GM12878 (cell line): ENCODE measurements around the gene PP2D1. TPM values are rescaled to one million over a fixed set of nuclear protein-coding genes. Genes with fewer than 3 reads are reported as not detected.

Source experiments
- ATAC-seq: fragments of 200-7000 bp; cut with Tn5 transposase; 3 replicates; pipeline ENCODE4 v1.9.1; 2020; ENCODE audit warnings: mild to moderate bottlenecking, moderate library complexity
- BruUV-seq: library from RNA; stranded (reverse); fragments of 400-500 nt; replicated peaks from 2 replicates; lab custom pipeline; 2021; lab: Mats Ljungman, UMichigan
- CTCF ChIA-PET: fragments of 300-600 bp; sonication (Branson Sonifier 250); formaldehyde crosslinking; extraction: SDS; loops from one replicate; lab custom pipeline; 2021; ENCODE audit warnings: inconsistent platforms; lab: Yijun Ruan, JAX
- POLR2A ChIA-PET: fragments of 350-600 bp; formaldehyde crosslinking; extraction: SDS; loops from one replicate; lab custom pipeline; 2021; ENCODE audit warnings: inconsistent platforms; lab: Charles Lee
- RAD21 ChIA-PET: fragments of 300-600 bp; sonication (Branson Sonifier 250); formaldehyde crosslinking; loops from one replicate; lab custom pipeline; 2023; ENCODE audit warnings: antibody characterized with exemption; ENCODE audit not compliant: unreplicated experiment; lab: Charles Lee
- SMC1A ChIA-PET: fragments of 300-600 bp; sonication (Branson Sonifier 250); formaldehyde crosslinking; loops from one replicate; lab custom pipeline; 2023; ENCODE audit not compliant: unreplicated experiment, uncharacterized antibody; lab: Charles Lee
- DNase-seq: peaks from one replicate; pipeline ENCODE4 v3.0.0-alpha.2; 2011; ENCODE audit warnings: low read depth, low spot score
- FAIRE-seq: peaks from 3 replicates; lab custom pipeline; 2011; peaks lifted over from hg19 to GRCh38; lab: Jason Lieb, UNC
- H2AFZ ChIP-seq: 2 replicates; pipeline ENCODE4 v1.6.0; 2011; ENCODE audit warnings: low read depth, low read length, control low read depth; ENCODE audit not compliant: control insufficient read depth
- H3K27ac ChIP-seq: 2 replicates; pipeline ENCODE4 v1.5.1; 2011; ENCODE audit warnings: control low read depth; ENCODE audit not compliant: control insufficient read depth, insufficient read depth
- H3K27me3 ChIP-seq, 2 experiments: replicated peaks in 1 of 2; 2 replicates each; pipeline versions ENCODE4 v1.6.0 to v1.6.1; 2011; ENCODE audit warnings: low read length in 1 of 2; ENCODE audit not compliant: control insufficient read depth in 2 of 2, insufficient read depth in 2 of 2
- H3K36me3 ChIP-seq, 2 experiments: 2 replicates each; pipeline ENCODE4 v1.5.1; 2011; ENCODE audit warnings: low read length in 1 of 2; ENCODE audit not compliant: control insufficient read depth in 2 of 2, insufficient read depth in 2 of 2
- H3K4me1 ChIP-seq: 2 replicates; pipeline ENCODE4 v1.6.1; 2011; ENCODE audit warnings: mild to moderate bottlenecking, low read length, moderate library complexity, mixed read lengths; ENCODE audit not compliant: control insufficient read depth, insufficient read depth
- H3K4me2 ChIP-seq: 2 replicates; pipeline ENCODE4 v1.6.0; 2011; ENCODE audit warnings: control low read depth; ENCODE audit not compliant: control insufficient read depth, insufficient read depth
- H3K4me3 ChIP-seq: fragments of 200-600 bp; sonication (generic); 2 replicates; pipeline ENCODE4 v1.5.1; 2016
- H3K79me2 ChIP-seq: 2 replicates; pipeline ENCODE4 v1.6.0; 2011; ENCODE audit warnings: low read length; ENCODE audit not compliant: control insufficient read depth, insufficient read depth
- H3K9ac ChIP-seq: 2 replicates; pipeline ENCODE4 v1.8.0; 2011; ENCODE audit warnings: low read length, control low read depth, mixed read lengths; ENCODE audit not compliant: control insufficient read depth, insufficient read depth
- H3K9me3 ChIP-seq: replicated peaks from 3 replicates; pipeline ENCODE4 v1.5.1; 2011; ENCODE audit warnings: mild to moderate bottlenecking, low read length; ENCODE audit not compliant: control insufficient read depth, insufficient read depth
- H4K20me1 ChIP-seq: 2 replicates; pipeline ENCODE4 v1.6.0; 2011; ENCODE audit not compliant: control insufficient read depth, insufficient read depth
- CEBPB ChIP-seq, 2 experiments: fragments of 150-350 bp in 1 of 2; IDR thresholded peaks; 2 replicates each; pipeline ENCODE4 v1.6.1; 2012 to 2014; ENCODE audit warnings: low read depth in 2 of 2, low read length in 2 of 2, borderline replicate concordance in 1 of 2, inconsistent platforms in 1 of 2
- MEF2A ChIP-seq: IDR thresholded peaks from 2 replicates; pipeline ENCODE4 v1.6.1; 2011; ENCODE audit warnings: low read depth, mild to moderate bottlenecking, low read length, moderate library complexity; ENCODE audit not compliant: insufficient read depth
- WGBS: methylation state at CpG from one replicate; pipeline ENCODE4 v1.1.6; 2016; ENCODE audit warnings: low lambda C conversion rate; ENCODE audit not compliant: insufficient replicate concordance, insufficient coverage; ENCODE audit errors: missing lambda C conversion rate; 5-methylcytosine and 5-hydroxymethylcytosine counted together
- in situ Hi-C: fragments of 300-500 bp; cut with MboI; formaldehyde crosslinking; loops from 9 replicates; pipeline ENCODE4 v1.14.3; 2018; ENCODE audit warnings: mixed read lengths
- intact Hi-C: fragments of 100-400 bp; cut with micrococcal nuclease; formaldehyde crosslinking; loops from one replicate; pipeline ENCODE4 v1.14.2; 2022; ENCODE audit not compliant: unreplicated experiment
- polyA plus RNA-seq, 11 experiments: library from polyadenylated mRNA; depleted of rRNA in 4 of 11; unstranded in 6 of 11; stranded (reverse) in 5 of 11; fragments of >200 nt; fragmentation: Nextera tagmentation in 4 of 11; fragmentation: Illumina TruSeq in 1 of 11; extraction: Ambion mirVana in 4 of 11; extraction: Trizol in 1 of 11; gene quantifications; 1 replicate in 1 of 11; 2 replicates in 10 of 11; pipeline versions ENCODE4 v1.2.1 to v1.2.3, GENCODE V29; 2011 to 2016; ENCODE audit warnings: inconsistent platforms in 2 of 11, missing spikeins in 2 of 11, low read depth in 1 of 11
- total RNA-seq, 4 experiments: library from RNA; depleted of rRNA in 3 of 4; stranded (reverse); fragments of >200 nt in 3 of 4; fragmentation: Illumina TruSeq in 1 of 4; extraction: Trizol in 1 of 4; gene quantifications; 2 replicates each; pipeline versions ENCODE4 v1.2.1 to v1.2.3, GENCODE V29; 2013 to 2021
- TF ChIP-seq, protein P1 (sequence below): fragments of 150-350 bp; IDR thresholded peaks from 2 replicates; pipeline ENCODE4 v1.6.1; 2016; ENCODE audit warnings: low read depth, low read length

Gene PP2D1
- total and polyA plus RNA-seq, 10 of the 15 experiments (the other 5 are each of a cell fraction or from before 2014, with no cell fraction given): 0.04 to 0.18 (median 0.17) TPM; not detected in 7

DNA sequence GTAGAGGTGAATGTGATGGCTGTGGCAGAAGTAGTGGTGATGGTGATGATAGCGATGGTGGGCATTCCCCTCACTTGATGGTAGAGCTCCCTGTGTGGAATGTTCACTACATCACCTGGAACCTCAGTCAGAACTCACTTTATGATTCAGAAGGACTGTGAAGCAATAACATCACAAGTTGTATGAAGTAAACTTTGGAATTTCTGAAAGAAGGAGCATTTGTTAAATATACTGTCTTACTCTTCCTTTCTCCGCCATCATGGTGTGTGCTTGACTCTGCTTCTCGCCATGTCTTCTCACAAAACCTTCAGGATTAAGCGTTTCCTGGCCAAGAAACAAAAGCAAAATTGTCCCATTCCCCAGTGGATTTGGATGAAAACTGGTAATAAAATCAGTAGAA, at the start of gene PP2D1 (continued):
- TF ChIP-seq, protein P1, sequence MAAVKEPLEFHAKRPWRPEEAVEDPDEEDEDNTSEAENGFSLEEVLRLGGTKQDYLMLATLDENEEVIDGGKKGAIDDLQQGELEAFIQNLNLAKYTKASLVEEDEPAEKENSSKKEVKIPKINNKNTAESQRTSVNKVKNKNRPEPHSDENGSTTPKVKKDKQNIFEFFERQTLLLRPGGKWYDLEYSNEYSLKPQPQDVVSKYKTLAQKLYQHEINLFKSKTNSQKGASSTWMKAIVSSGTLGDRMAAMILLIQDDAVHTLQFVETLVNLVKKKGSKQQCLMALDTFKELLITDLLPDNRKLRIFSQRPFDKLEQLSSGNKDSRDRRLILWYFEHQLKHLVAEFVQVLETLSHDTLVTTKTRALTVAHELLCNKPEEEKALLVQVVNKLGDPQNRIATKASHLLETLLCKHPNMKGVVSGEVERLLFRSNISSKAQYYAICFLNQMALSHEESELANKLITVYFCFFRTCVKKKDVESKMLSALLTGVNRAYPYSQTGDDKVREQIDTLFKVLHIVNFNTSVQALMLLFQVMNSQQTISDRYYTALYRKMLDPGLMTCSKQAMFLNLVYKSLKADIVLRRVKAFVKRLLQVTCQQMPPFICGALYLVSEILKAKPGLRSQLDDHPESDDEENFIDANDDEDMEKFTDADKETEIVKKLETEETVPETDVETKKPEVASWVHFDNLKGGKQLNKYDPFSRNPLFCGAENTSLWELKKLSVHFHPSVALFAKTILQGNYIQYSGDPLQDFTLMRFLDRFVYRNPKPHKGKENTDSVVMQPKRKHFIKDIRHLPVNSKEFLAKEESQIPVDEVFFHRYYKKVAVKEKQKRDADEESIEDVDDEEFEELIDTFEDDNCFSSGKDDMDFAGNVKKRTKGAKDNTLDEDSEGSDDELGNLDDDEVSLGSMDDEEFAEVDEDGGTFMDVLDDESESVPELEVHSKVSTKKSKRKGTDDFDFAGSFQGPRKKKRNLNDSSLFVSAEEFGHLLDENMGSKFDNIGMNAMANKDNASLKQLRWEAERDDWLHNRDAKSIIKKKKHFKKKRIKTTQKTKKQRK: no peak

DNA sequence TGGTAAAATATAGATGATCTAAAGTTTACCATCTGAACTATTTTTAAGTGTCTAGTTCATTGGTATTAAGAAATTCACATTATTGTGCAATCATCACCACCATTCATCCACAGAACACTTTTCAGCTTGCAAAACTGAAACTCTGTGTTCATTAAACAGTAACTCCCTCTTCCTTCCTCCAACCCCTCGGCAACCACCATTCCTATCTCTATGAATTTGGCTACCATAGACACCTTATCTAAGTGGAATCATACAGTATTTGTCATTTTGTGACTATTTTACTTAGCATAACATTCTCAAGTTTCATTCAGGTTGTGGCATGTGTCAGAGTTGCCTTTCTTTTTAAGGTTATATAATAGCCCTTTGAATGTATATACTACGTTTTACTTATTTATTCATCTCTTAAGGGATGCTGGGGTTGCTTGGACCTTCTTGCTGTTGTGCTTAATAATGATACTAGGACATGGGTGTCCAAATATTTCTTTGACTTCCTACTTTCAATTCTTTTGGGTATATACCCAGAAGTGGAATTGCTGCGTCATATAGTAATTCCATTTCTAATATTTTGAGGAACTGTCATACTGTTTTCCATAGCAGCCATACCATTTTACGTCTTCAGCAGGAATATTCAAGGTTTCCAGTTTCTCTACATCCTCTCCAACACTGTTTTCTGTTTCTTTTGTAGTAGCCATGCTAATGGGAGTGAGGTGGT, 49.1 kb upstream of the PP2D1 start:
- ATAC-seq: peak; percentile 72
- peak; percentile 56 for FAIRE-seq
- H3K27ac ChIP-seq: no peak overlapping the region
- peak overlapping the region; percentile 44; the same call in 1 of the 2 replicates for H3K4me2 ChIP-seq
- no TSS peak for BruUV-seq
- no peaks in the 10 kb centered on the region for H3K36me3 ChIP-seq
- H3K4me1 ChIP-seq: peaks cover 11% of the 10 kb centered on the region
- no peak for DNase-seq
- H2AFZ ChIP-seq: no peak overlapping the region
- H3K4me3 ChIP-seq: no peak overlapping the region
- in situ Hi-C loops: no loop called here
- ChIA-PET RAD21 (no interaction called here), POLR2A (no interaction called here), SMC1A (interaction anchor here (1.1 kb wide), 1 partner anchor 8 kb away, joined by 3 read pairs; no protein-coding TSS in a partner anchor), CTCF (no interaction called here)
- no peaks in the 10 kb centered on the region for H3K9me3 ChIP-seq
- no peaks in the 10 kb centered on the region; the same call in 1 of the 2 replicates for H3K79me2 ChIP-seq
- intact Hi-C loops: no loop called here
- no peaks in the 10 kb centered on the region for H3K27me3 ChIP-seq
- TF ChIP-seq MEF2A (no peak), CEBPB (IDR thresholded peaks at IDR 0.05; ENCODE audit: borderline replicate concordance in 1 of 2, low read depth in 2 of 2, low read length in 2 of 2) (peak in 1 of 2 experiments; percentile 68; a peak in 1 of 4 replicates)
- TF ChIP-seq, all 136 proteins: peak for 1
- H3K9ac ChIP-seq: no peak overlapping the region
- 25% methylated on average over 4 of the region's 4 CpGs for WGBS
- H4K20me1 ChIP-seq: no peaks in the 10 kb centered on the region
